ENCODE data around the gene EVC.

The EVC gene

DNA sequence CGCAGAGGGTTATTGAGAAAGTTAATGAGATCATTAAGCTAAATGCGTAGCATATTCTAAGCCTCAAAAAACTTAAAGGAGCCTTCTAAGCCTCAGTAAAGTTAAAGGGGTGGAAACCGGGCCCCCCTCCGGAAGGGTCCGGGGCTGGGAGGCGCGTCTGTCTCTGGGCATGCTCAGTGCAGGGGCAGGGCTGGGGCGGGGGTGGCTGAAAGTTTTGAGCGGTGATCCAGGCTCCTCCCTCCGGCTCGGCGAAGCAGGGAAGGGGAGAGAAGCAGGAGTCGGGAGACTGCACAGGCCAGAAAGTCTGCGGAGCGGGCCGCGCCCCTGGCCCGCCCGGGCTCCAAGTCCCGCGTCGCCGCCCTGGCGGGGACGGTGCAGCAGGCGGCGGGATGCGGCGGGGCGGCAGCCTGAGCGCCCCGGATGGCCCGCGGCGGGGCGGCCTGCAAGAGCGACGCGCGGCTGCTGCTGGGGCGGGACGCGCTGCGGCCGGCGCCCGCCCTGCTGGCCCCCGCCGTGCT, at the start of gene EVC:
TSS of gene EVC (plus strand) at position 241 of the 518 bp plus-strand sequence. CDS start at position 421, 180 bp downstream.
- DNase-seq: peak; percentile 32

DNA sequence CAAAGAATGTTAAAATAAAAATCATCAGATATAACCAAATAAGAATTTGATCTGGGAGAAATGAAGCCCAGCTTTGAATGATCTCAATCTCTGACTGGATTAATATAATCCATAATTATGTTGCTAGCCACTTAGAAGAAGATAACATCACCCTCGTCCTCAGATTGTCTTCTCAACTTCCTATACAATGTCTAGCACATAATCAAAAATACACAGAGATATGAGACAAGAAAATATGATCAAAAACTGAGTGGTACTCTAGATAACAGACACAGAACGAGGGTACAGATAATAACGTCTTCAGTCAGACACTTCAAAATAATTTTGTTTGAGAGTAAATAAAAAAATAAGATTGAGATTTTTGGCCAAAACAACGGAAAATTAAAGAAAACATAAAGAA, 49.8 kb upstream of the EVC start:
- no peak for DNase-seq

DNA sequence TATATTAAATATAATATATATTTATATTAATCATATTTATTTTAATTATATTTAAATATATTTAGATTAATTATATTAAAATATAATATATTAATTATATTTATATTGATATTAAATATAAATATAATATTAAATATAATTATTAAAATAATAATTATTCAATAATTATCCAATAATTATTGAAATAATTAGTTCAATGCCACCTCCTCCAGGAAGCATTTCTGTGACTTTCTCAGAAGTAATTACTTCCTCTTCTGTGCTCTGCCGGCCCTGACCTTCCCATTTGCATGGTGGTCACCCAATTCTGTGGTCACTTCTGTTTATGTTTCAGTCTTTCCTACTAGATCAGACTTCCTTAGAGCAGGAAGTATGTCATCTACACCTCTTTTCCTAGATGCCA, 48.4 kb upstream of the EVC start:
- no peak for DNase-seq

DNA sequence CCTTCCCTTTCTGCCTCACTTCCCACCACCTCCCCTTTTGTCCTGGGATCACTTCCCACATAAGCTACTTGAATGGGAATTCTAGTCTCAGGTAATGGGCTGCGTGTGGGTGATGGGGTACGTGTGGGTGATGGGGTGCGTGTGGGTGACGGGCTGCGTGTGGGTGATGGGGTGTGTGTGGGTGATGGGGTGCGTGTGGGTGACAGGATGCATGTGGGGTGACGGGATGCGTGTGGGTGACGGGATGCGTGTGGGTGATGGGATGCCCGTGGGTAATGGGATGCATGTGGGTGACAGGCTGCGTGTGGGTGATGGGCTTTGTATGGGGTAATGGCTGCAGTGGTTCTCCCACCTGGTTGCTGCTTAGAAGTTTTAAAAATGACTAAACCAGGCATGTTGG, 46.2 kb upstream of the EVC start:
- no peak for DNase-seq

DNA sequence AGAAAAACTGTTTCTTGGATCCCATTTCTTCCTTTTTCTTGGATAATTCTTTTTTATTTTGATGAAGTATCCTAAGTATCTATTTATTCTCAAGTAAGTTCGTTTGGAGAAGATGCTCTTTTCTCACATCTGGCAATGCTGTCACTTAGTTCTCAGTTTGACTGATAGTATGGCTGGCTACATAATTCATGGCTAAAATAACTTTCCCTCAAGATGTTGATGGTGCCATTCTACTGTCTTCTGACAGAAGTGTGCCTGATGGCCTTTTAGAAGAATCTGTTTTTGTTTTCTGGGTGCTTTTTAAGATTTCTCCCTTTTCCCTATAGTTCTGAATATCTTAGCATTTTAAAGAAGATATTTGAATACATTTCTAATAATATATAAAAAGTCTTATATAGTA, 44.3 kb upstream of the EVC start:
- DNase-seq: no peak

DNA sequence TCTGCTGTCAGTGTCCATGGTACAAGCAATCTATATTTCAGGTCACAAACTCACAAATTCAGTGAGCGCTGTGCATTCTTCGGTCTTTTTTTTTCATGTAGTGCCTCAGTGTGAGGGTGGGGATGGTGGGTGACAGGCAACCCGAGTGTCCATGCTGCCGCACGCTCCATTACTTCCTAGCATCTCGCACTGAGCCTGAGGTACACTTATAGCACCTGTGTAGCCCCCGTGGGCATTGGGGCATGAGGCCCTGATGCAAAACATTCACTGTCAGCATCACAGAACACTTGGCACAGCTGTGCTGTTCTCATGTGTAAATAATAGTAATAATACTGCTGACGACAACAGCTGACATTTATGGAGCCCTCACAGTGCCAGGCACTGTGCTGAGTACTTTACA, 34.2 kb upstream of the EVC start:
- no peak for DNase-seq

DNA sequence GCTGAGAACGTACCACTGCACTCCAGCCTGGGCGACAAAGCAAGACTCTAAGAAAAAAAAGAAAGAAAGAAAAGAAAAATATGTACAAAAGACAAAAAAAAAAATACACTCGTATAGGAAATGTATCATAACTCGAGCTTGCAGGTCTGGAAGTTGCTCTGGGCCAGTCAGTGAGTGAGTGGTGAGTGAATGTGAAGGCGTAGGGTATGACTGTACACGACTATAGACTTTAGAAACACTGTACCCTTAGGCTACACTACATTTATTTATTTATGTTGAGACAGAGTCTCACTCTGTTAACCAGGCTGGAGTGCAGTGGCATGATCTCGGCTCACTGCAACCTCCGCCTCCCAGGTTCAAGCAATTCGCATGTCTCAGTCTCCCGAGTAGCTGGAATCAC, 32.0 kb upstream of the EVC start:
- no peak for DNase-seq

DNA sequence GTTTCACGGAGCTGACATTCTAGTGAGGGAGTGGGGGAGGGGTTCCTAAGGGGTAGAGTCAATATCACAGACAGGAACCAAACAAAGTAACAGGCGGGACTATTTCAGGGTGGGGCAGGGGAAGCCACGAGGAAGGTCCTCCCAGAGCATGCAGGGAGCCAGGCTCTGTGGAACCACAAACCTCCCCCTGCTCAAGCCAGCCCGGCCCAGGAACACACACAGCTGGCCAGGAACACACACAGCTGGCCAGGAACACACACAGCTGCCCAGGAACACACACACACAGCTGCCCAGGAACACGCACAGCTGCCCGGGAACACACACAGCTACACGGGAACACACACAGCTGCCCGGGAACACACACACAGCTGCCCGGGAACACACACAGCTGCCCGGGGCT, 27.4 kb upstream of the EVC start:
- DNase-seq: no peak

DNA sequence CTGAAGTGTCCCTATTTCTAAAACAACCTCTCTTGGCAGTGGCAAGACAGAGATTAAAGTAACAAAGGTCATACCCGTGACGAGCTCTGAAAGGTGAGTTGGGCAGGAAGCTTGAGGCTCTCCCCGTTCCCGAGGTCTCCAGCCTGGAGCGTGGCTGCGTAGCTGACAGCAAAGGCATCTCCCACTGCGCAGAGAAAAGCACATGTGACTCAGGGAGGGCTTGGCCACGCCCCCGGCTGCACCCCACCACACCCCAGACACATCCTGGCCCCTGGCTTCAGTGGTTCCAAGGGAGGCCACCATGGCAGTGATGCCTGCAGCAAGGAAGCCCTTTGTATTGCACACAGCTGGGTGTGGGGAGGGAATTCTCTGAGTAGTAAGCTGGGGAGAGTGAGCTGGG, 25.7 kb upstream of the EVC start:
- DNase-seq: no peak

DNA sequence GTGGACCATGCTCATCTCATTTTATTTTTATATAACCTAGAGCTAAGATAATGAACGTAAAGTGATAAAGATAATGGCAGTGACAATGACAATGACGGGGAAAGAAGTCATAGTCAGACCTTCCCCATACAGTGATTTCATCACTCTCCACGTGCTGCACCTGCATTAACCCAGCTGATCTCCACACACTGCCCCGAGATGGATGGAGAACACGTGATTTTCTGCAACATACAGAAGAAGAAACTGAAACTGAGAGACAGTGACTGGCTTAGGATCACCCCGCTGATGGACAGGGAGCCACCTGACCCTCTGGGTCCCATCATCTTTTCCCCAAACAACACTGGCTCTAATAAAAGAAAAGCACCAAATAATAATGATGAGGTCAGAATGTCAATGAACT, 24.7 kb upstream of the EVC start:
- DNase-seq: no peak

DNA sequence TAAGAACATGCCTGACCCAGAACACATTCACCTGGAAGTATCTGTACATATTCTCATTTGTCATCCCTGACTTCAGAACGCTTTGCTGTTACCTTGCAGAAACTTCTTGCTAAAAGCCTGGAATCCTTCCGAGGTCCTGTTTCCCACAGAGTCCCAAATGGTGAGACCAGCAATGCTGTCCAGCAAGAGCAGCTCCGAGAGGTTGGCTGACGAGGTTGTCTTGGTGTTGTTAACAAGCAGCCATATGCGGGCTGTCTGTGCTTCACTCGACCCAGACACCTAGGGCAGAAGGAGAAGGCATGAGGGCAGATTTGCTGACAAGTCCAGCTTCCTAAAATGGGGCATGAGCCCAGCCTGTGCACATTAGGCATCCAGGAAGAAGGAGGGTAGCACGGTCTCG, 21.9 kb upstream of the EVC start:
- DNase-seq: no peak

DNA sequence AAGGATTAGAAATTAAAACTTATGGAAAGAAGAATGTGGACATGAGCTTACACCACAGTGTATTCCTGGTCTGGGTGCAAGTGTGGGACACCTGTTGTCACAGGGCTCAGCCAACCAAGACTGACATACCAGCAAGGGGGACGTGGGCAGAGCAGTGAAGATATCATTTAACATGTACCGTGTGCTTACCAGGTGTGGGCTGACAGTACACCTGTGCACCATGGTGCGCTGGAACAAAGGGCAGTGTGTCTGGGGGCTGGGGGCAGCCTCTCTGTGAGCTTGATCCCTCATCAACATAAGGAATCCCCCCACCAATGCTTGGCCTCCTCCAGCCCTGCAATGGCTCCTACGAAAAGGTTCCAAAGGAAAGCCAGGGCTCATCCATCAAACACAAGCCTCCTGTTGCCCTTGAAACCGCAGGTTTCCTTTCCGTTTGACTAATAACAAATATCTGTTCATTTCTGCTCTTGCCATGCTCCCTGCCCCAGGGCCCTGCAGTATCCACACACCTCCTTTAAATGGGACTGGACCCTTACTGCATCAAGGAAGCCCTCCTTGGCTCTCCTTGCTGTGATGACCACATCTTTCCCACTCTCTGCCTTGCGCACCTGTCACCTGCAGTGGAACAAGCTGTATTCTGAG, 19.4 kb upstream of the EVC start:
- DNase-seq: no peak

DNA sequence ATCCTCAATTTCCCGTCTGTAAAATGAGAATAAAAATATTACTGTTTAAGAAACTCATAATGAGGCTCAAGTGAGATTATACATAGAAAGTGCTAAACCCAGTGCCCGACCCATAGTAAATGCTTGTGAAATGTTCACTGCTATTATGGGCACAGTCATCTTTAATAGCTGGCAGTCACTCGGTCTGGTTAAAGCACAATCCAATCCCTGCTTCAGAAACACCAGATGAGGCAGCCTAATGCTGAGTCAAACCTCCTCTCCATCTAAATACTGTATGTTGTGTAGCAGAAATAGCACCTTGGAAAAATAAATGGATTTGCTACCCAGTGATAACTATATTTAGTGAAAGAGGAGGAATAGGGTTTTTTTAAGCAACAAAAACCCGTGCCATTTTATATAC, 17.1 kb upstream of the EVC start:
- no peak for DNase-seq

DNA sequence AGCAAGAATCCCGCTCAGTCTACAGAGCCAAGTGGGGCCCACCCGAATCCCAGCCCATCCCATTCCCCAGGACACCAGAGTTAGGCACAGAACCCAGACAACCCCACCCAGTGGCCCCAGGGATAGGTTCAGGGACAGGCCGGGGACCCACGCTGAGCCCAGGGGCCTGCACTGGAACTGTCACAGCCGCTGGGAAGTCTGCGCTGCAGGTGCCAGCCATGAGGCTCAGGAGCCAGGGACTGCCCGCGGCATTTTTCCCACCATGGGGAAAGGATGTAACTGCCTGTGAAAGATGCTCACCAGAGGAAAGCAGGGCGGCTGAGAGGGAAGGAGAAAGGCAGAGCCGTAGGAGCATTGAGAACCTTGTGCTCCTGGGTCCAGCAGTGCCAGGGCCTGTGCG, 14.7 kb upstream of the EVC start:
- no peak for DNase-seq

DNA sequence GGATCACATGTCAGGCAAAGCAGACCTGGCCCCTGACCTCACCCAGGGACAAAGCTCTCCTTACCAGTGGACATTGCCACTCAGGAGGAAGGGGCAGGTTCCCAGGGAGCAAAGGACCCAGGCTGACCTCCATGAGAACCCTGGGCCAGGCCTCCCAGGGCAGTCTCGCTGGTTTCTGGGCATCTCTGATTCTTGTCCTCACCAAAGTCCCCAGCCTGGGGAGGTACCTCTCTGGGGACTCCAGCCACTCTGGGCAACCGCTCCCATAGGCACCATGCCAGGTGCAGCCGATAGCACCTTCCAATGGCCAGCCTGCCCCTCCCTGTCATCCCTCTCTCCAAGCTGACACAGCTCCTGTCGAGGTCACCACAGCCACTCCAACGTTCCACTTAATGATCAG, 10.5 kb upstream of the EVC start:
- no peak for DNase-seq

DNA sequence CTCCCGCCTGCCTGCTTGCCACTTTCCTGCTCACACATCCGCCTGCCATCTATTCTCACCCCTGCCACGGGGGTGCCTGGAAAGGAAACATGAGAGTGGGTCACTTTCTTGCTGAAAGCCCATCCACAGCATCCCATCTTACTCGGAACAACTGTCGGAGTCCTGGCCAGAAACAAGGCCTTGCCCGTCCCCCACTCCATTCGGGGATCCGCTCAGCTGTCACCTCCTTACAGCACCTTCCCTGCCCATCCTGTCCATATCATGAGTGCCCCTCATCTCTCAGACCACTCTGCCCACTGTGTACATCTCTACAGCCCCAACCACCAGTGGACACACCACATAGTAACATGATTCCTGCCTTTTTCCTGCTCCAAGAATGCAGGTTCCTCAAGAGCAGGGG, 9.0 kb upstream of the EVC start:
- DNase-seq: no peak

DNA sequence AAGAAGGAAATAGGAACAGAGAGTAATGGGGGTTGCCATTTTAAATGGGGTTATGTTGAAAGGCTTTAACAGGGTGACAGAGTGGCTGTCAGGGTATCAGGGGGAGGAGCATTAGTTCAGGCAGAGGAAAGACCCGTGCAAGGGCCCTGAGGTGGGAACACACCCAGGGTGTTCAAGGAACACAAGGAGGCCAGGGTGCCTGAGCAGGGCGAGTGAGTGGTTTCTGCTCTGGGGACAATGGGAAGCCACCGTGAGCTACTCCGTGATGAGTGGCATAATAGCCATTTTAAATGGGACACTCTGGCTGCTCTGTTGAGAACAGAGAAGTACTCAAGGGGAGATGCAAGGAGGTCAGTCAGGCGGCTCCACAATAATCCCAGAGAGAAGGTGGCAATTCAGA, 7.2 kb upstream of the EVC start:
- DNase-seq: no peak

DNA sequence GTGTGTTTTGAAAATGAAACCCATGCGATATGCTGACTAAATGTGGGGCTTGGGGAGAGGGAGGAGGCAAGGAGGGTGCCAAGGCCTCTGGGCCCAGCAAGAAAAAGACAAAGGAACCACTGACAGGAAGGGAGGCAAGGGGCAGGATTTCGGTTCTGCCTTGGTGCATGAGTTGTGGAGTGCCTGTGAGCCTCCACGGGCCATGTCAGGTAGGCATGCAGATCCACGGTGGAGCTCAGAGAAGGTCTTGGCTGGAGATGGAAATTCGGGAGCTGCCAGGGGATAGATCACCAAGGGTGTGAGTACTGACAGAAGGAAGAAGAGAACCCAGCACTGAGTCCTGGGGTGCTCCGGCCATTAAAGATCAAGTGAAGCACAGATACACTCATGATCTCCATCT, 6.7 kb upstream of the EVC start:
- no peak for DNase-seq

DNA sequence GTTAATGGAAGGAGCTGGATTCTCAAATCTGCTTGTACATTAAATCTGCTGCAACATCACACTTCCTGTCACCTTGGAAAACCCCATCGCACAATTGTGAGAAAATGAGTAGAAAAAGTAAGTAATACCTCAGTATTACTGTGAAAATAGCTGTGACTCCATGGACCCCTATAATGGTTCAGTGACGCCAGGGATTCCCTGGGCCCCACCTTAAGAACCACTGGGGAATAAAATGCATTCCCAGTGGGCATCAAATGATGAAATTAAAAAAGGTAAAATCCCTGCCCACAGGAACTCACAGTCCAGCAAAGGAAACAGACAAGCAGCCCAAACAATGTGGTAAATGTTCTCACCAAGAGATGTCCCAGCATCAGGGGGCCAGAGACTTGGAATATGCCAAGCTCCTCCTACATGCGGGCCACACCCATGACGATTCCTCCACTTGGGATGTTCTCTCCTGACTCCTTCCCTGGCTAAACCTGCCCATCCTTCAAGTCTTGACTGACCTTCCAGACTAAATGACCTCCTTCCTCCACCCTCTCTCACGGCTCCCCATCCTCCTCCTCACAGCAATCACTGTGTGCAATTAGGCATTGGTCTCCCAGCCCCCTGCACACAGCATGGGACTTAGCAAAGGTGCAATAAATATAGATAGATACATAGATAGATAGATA, 5.2 kb upstream of the EVC start:
- DNase-seq: no peak

DNA sequence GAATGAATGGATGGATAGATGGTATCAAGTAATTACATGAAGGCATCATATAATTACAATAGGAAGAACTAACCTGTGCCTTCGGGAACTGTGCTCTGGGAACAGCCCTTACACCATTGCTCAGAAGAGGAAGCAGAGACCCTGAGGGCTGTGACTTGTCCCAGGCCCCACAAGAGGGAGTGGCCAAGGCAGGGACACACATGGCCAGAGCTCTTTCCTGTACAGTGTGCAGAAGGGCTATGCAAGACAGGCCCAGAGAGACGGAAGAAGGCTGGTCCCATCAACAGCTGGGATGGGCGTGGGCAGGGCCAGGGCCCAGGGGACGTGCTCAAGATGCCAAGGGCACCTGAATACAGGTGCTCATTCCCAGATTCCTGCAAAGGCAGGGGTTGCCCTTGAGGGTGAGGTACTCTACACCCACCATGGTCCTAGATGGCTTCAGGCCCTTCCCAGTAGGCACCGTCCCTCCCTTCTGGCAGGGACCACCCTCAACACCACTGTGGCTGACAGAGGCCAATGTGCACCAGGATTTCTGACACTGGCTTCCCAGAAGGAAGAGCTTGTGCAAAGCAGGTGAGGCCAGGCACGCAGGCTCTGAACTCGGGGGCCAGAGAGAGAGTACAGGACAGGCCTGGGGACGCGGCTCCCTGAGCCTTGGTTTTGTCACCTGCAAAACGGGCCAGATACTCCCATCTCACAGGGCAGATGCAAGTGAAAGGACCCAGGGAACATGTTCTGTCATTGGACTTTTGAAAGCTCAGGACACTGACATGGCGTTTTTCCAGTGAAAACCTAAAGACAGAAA, 4.3 kb upstream of the EVC start:
- no peak for DNase-seq

DNA sequence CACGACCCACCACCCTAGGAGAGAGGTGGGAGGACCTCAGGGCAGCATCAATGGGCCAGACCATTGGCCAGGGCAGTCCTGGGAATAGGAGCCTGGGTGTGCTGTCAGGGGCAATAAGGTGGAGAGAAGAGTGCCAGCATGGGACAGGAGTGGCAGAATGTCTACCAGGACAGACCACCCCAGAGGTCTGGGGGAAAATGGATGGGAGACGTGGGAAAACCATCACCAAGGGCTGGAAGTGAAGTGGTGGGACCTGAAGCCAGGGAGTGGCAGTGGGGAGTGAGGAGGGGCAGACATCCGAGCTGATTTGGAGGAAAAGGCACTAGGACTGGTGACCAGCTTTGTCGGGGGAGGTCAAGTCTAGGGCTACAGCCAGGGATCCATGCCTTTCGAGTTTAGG, 3.6 kb upstream of the EVC start:
- DNase-seq: no peak

DNA sequence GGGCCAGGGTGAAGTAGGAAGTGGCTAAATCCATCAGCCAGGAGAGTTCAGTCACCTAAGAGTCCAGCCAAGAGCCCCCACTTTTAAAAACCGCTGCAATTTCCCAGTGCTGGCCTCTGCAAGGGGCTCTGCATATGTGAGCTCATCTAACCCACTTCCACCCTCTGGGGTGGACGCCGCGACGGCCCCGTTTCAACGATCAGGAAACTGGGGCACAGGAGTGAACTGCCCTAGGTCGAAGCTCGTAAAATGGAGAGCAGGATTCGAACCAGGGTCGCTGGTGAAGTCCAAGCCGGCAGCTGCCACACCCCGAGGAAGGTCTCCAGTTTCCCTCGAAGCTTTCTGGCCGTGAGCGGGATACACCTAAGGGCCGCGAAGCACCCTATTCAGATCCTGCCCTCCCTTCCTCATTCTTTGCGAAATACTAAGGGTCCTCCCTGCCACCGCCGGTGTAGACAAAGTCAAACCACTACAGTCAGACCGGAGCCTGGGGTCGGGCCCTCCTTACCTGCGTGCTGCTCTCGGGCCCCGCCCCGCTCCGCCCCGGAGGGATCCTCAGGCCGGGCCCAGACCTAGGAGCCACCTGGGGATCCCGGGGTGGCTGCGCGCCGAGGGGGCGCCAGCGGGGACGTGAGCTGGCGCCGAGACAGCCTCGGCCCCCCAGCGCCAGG, 3.1 kb upstream of the EVC start:
- DNase-seq: peak; percentile 15

DNA sequence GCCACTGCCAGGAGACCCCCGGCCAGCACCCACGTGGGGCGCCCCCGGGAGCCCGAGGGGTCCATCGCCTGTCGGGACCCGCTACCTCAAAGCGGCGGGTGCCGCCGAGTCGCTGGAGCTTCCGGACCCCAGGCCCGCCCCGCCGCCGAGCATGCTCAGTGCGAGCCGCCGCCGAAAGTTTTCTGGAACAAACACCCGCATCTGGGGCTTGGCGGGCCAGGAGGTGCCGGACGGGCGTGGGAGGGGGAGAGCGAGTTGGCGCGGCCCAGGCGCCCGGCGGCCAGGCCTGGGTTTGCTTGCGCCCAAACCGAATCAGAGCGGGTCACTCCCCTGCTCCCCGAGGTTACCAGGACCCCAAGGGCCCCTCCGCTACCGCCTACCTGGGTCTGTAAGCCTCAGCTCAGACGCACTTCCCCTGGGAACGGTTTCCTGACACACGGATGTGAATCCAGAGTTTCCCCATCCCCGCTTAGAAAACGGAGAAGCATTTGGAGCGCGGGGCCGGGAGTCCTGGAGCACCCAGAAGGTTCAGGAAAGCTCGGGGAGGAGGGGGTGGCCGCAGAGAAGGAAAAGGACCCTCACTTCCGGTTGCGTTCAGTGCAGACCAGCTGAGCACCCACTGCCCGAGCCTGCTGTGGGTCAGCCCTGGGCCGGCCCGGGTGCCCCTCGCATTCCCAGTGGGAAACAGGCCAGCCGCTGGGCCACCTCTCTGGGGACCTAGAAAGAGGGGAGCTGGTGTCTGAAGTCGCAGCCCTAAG, 2.4 kb upstream of the EVC start, which contains the start of gene EVC2:
TSS of gene EVC2 (minus strand) at position 111 of the 758 bp plus-strand sequence. CDS start at position 65, 46 bp downstream.
- peak; percentile 44 for DNase-seq

Measured in CD4-positive, alpha-beta T cell treated with Interleukin-6 for 4 hours (primary cell).